Measurements from ENCODE around the gene EGF.
"Not testable (repeated sequence)": the region's sequence is repeated elsewhere in the genome, so short reads cannot be mapped to it uniquely, and the experiment has no call there.

EGF gene

GRCh38 chr4:110033355-110034025, 120.8 kb downstream of the EGF start:
- DNase-seq (ENCODE audit: low read depth, low spot score) = no peak

GRCh38 chr4:110034026-110034393, 121.3 kb downstream of the EGF start:
- no peak for DNase-seq (ENCODE audit: low read depth, low spot score)

GRCh38 chr4:110039164-110039563, 126.5 kb downstream of the EGF start:
- not testable (repeated sequence) for DNase-seq (ENCODE audit: low read depth, low spot score)

- DNase-seq (ENCODE audit: low read depth, low spot score) = no peak
Observed at GRCh38 chr4:110041735-110042134, 129.1 kb downstream of the EGF start.

GRCh38 chr4:110042545-110043517, 130.1 kb downstream of the EGF start:
- no peak for DNase-seq (ENCODE audit: low read depth, low spot score)

- DNase-seq (ENCODE audit: low read depth, low spot score) = no peak
Observed at GRCh38 chr4:110046588-110047049, 133.9 kb downstream of the EGF start.

GRCh38 chr4:110049951-110050925, 137.6 kb downstream of the EGF start:
- DNase-seq (ENCODE audit: low read depth, low spot score) = peak; percentile 5

GRCh38 chr4:110055158-110055768, 142.6 kb downstream of the EGF start:
- DNase-seq (ENCODE audit: low read depth, low spot score) = no peak

- no peak for DNase-seq (ENCODE audit: low read depth, low spot score)
Observed at GRCh38 chr4:110058677-110059076, 146.0 kb downstream of the EGF start.

- DNase-seq (ENCODE audit: low read depth, low spot score) = no peak
Observed at GRCh38 chr4:110059556-110060191, 147.0 kb downstream of the EGF start.

- DNase-seq (ENCODE audit: low read depth, low spot score) = no peak
Observed at GRCh38 chr4:110061076-110061475, 148.4 kb downstream of the EGF start.
